Stimulated activated effector memory CD8-positive, alpha-beta T cell treated with anti-CD3 and anti-CD28 coated beads, Interleukin-12 subunit alpha, Interleukin-12 subunit beta, amount 100 ng/mL, for 72 hours (primary cell): ENCODE measurements around the gene KIF1A.

ENCODE experiments used
- ATAC-seq: fragments of 150-1000 bp; cut with Tn5 transposase; 2 replicates; pipeline ENCODE4 v1.10.0; 2021
- DNase-seq, 2 donors: peaks; one replicate each; pipeline ENCODE4 v3.0.0; 2021 to 2022; ENCODE audit warnings: low spot score in 2 of 2
- H3K27ac Mint-ChIP-seq: one replicate; pipeline ENCODE4 v1.8.0; 2022; ENCODE audit warnings: mild to moderate bottlenecking, mixed read lengths
- H3K36me3 Mint-ChIP-seq: one replicate; pipeline ENCODE4 v1.8.0; 2022; ENCODE audit warnings: mild to moderate bottlenecking, mixed read lengths
- H3K4me1 Mint-ChIP-seq: one replicate; pipeline ENCODE4 v1.8.0; 2022; ENCODE audit warnings: mixed read lengths
- H3K4me3 Mint-ChIP-seq: one replicate; pipeline ENCODE4 v1.8.0; 2022; ENCODE audit warnings: mild to moderate bottlenecking, mixed read lengths
- H3K9me3 Mint-ChIP-seq: one replicate; pipeline ENCODE4 v1.8.0; 2022; ENCODE audit warnings: mixed read lengths

Gene KIF1A

DNA sequence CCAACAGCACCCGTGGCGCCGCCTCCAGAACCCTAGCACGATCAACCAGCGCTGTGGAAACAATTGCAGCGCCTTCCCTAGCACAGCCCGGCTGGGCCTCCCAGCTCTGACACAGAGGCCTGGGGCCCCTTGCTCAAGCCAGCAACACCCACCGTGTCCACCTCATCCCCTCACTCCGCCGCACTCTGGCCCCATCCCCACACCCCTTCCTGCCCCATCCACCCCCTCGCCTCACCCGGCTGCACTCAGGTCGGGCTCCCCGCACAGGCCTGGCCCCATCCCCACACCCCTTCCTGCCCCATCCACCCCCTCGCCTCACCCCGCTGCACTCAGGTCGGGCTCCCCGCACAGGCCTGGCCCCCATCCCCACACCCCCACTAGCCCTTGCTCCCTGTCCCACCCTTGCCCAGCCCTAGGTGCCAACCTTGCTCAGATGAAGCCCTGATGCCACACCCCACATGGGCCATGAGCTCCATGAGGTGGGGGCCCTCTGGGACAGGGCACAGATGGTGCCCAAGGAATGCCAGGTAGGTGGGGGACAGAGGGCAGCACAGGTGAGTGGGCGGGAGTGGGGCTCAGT lies 28.7 kb downstream of the KIF1A start:
- H3K36me3 Mint-ChIP-seq, result no peaks in the 10 kb centered on the region
- DNase-seq (no peak), ATAC-seq (no peak)
- H3K9me3 Mint-ChIP-seq, result no peaks in the 10 kb centered on the region
- no peak overlapping the region for H3K27ac Mint-ChIP-seq
- no peak overlapping the region for H3K4me3 Mint-ChIP-seq
- H3K4me1 Mint-ChIP-seq, result no peaks in the 10 kb centered on the region

GRCh38 chr2:240790370-240791220 lies 29.4 kb downstream of the KIF1A start:
- no peaks in the 10 kb centered on the region for H3K36me3 Mint-ChIP-seq
- H3K27ac Mint-ChIP-seq, result no peak overlapping the region
- DNase-seq (no peak), ATAC-seq (no peak)
- no peaks in the 10 kb centered on the region for H3K4me1 Mint-ChIP-seq
- H3K4me3 Mint-ChIP-seq, result no peak overlapping the region
- no peaks in the 10 kb centered on the region for H3K9me3 Mint-ChIP-seq

DNA sequence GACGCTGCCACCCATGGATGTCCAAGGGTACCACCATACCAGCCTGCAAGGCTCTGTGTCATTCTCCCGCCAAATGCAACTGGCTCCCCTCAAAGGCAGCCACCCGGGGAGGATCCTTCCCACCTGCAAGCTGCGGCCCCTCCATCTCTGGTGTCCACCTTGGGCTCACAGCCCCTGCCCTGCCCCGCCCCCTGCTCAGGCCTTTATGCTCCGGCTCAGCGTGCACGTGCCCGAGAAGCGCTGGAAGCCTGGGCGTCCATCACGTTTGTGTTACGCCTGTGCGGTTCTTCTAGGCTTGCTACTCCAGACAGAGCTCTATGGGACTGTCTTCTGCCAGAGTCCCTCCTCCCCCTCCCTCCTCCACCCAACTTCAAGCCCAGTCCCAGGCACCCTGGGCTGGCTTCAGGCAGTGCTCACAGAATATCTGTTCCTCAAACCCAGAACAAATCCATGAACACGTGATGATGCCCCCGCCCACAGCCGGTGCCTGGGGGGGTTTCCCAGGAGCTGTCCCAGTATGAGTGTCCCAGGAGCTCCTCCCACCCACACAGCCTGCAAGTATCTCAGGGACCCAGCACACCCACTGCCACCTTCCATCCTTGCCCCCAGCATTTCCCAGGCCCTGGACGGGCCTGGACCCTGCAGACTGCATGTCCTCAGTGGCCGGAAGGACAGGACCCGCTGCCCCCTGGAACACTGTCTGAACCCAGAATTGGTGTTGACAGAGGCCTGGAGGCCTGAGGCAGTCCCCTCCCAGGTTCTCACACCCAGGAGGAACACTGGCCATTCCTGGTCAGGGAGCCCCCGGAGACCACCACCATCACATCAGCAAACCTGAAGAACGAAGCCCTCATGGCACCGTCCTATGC lies 30.3 kb downstream of the KIF1A start:
- ATAC-seq (peak; percentile 6), DNase-seq (no peak)
- Mint-ChIP-seq H3K4me3 (no peak overlapping the region), H3K36me3 (no peaks in the 10 kb centered on the region), H3K9me3 (no peaks in the 10 kb centered on the region), H3K4me1 (no peaks in the 10 kb centered on the region), H3K27ac (no peak overlapping the region)

GRCh38 chr2:240789051-240789453 lies 31.0 kb downstream of the KIF1A start:
- Mint-ChIP-seq H3K4me1 (no peaks in the 10 kb centered on the region), H3K9me3 (no peaks in the 10 kb centered on the region), H3K27ac (no peak overlapping the region), H3K4me3 (no peak overlapping the region), H3K36me3 (no peaks in the 10 kb centered on the region)
- DNase-seq, result no peak
- ATAC-seq, result no peak

DNA sequence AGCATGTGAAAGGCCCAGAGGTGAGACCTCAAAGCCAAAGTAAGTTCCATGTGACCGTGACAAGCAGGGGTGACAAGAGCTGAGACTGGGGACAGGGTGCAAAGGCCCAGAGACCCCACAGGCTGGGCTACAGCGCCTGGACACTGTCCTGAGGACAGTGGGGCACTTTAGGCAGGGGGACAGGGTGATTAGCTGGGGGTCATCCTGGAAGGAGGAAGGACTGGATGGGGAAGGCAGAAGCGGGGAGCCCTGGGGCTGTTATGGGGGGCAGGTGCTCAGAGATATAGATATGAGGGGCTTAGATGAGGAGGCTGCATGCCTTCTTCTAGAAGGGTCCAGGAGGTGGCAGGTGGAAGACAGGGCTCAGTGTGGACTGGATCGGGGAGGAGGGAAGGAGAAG lies 31.5 kb downstream of the KIF1A start:
- ATAC-seq (no peak), DNase-seq (no peak)
- Mint-ChIP-seq H3K4me3 (no peak overlapping the region), H3K36me3 (no peaks in the 10 kb centered on the region), H3K4me1 (no peaks in the 10 kb centered on the region), H3K9me3 (no peaks in the 10 kb centered on the region), H3K27ac (no peak overlapping the region)

GRCh38 chr2:240787521-240788472 lies 32.2 kb downstream of the KIF1A start:
- DNase-seq, result no peak
- Mint-ChIP-seq H3K4me1 (no peaks in the 10 kb centered on the region), H3K27ac (no peak overlapping the region), H3K9me3 (no peaks in the 10 kb centered on the region), H3K4me3 (no peak overlapping the region), H3K36me3 (no peaks in the 10 kb centered on the region)
- ATAC-seq, result no peak

- H3K4me1 Mint-ChIP-seq, result no peaks in the 10 kb centered on the region
- no peaks in the 10 kb centered on the region for H3K9me3 Mint-ChIP-seq
- no peak overlapping the region for H3K27ac Mint-ChIP-seq
- H3K36me3 Mint-ChIP-seq, result no peaks in the 10 kb centered on the region
- DNase-seq (no peak), ATAC-seq (no peak)
- H3K4me3 Mint-ChIP-seq, result no peak overlapping the region
These were observed 33.1 kb downstream of the KIF1A start for GRCh38 chr2:240786871-240787311.

DNA sequence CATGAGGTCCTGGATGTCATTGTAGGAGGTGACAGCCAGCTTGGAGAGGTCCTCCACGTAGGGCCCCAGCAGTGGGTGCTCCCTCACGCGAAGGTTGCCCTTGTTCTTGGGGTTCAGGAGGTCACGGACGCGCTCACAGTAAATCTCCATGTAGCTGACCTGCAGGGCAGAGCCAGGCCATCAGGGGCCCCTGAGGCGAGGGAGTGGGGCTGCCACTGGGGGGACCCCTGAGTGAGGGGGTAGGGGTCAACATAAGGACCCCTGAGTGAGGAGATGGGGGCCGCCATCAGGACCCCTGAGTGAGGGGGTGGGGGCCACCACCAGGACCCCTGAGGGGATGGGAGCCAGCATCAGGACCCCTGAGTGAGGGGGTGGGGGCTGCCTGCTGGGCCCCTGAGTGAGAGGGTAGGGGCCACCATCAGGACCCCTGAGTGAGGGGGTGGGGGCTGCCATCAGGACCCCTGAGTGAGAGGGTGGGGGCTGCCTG lies 33.6 kb downstream of the KIF1A start:
- Mint-ChIP-seq H3K4me3 (no peak overlapping the region), H3K4me1 (no peaks in the 10 kb centered on the region), H3K9me3 (no peaks in the 10 kb centered on the region), H3K27ac (no peak overlapping the region), H3K36me3 (no peaks in the 10 kb centered on the region)
- DNase-seq, result no peak
- no peak for ATAC-seq

GRCh38 chr2:240785424-240786335 lies 34.3 kb downstream of the KIF1A start:
- Mint-ChIP-seq H3K9me3 (no peaks in the 10 kb centered on the region), H3K27ac (no peak overlapping the region), H3K4me3 (no peak overlapping the region), H3K36me3 (no peaks in the 10 kb centered on the region), H3K4me1 (no peaks in the 10 kb centered on the region)
- DNase-seq (no peak), ATAC-seq (peak; percentile 43)

DNA sequence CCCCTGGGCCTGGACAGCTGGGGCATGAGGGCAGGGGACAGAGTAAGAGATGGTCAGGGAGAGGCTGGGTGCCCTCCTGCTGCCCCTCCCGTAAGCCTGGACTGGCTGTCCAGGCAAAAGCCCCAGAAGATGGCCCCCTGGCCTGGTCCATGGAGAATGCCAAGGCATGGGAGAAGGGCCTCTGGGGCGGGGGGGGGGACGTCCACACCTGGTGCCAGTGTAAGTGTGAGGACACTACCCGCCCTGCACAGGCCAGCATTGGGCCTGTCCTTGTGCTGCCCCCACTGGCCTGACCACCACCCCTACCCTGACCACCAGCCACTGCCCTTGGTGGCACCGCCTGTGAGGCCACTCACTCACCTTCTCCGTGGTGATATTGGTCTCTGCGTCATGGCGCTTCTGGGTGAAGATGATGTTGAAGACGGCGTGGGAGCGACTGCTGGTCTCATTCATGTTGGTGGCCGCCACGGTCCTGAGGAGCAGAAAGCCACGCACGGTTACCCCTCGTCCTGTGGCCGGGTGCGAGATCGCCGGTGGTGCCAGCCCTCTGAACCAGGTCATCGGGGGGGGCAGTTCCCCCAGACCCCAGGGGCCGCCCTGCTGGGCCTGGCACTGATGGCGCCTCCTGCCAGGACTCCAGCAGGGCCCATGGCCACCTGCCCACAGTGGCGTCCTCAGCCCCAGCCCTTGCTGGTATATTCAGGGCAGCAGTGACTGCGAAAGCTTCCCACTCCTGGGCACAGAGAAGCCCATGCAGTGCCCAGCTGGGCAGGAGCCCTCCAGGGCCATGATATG lies 35.2 kb downstream of the KIF1A start:
- Mint-ChIP-seq H3K27ac (no peak overlapping the region), H3K9me3 (no peaks in the 10 kb centered on the region), H3K36me3 (no peaks in the 10 kb centered on the region), H3K4me3 (no peak overlapping the region), H3K4me1 (no peaks in the 10 kb centered on the region)
- ATAC-seq (no peak), DNase-seq (no peak)

DNA sequence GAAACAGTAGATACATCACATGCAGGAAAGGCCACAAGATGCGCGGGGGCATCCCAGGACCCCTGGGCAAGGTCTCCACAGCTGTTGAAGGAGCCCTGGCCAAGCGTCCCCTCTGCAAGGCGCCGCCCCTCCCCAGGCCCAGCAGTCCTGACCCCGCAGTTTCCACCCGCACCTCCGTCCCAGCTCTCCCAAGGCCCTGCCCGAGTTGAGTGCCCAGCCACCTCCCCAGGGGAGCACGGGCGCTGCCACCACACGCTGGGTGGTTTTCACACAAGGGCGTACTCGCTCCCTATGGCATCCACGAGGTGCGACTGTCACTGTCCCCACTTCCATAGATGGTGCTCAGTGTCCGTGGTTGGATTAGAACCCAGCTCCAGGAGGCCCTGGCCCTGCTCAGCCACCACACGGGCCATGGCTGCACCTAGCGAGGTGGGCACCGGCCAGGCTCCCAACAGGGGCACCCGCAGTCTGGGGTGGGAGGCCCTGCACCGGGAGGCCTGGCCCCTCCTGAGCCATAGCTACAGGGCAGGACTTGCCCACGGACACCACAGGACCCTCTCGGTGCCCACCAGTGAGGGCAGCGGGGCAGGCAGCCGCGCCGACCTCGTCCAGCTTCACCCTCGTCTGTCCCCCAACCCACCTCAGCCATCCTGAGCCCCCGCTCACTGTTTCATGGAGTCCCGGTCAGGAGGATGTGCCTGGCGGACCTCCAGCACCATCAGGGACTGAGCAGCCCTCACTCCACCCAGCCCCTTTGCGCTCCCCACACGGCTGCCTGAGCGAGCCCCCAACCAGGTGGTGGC lies 36.0 kb downstream of the KIF1A start:
- Mint-ChIP-seq H3K4me1 (no peaks in the 10 kb centered on the region), H3K4me3 (no peak overlapping the region), H3K9me3 (no peaks in the 10 kb centered on the region), H3K36me3 (no peaks in the 10 kb centered on the region), H3K27ac (no peak overlapping the region)
- DNase-seq (no peak), ATAC-seq (no peak)

DNA sequence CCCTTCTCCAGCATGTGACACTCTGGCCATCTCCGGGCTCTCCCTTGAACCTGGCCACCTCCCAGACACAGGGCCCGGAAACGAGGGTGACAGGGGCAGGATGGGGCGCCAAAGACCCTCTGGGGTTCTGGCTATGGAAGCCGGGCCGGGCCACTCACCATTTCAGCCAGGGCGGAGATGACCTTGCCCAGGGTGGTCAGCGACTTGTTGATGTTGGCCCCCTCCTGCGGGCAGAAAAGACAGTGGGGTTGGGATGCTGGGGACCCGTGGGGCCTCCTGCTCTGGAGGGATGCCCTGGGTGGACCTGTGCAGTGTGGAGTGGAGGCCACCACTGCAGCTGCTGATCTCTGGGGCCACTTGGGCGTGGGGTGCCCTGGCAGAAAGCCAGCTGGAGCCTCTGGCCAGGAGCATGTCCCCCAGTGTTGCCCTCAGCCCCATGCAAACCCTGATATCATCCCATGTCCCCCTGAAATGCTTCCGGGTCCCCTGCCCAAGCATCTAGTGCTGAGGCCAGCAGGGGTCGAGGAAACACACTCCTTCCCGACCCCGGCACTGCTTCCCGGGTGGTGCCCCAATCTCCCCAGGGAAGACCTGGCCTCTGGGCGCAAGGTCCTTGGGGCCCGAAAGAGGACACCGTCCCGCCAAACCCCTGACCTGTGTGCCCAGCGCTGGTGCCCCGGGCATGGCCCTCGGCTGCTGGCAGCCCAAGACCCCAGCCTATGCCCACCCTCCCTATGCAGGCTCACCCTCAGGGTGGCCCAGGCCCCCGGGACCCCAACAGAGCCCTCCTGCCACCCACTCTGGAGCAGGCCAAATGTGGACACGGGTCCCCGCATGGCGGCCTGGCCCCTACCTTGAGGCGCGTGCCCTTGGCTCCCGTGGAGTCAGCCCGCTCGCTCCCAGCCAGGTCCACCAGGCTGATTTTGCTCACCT lies 36.9 kb downstream of the KIF1A start:
- H3K36me3 Mint-ChIP-seq, result no peaks in the 10 kb centered on the region
- DNase-seq (no peak), ATAC-seq (no peak)
- H3K4me3 Mint-ChIP-seq, result no peak overlapping the region
- H3K4me1 Mint-ChIP-seq, result no peaks in the 10 kb centered on the region
- no peaks in the 10 kb centered on the region for H3K9me3 Mint-ChIP-seq
- H3K27ac Mint-ChIP-seq, result no peak overlapping the region
